ENCODE measurements around the gene RXRG. TPM values are rescaled to one million over a fixed set of nuclear protein-coding genes. Genes with fewer than 3 reads are reported as not detected.

Gene RXRG
- total and polyA plus RNA-seq, 7 donors: 2.8 to 45.9 (median 12.8) TPM

- ATAC-seq: no peak
- H3K4me3 ChIP-seq: no peak overlapping the region
- peaks cover 13% of the 10 kb centered on the region for H3K4me1 ChIP-seq
- H3K27me3 ChIP-seq (ENCODE audit: insufficient read depth in 3 of 3, low read length in 2 of 3): peaks cover 3 to 82% (median 20%) of the 10 kb centered on the region in 3 donors
- no peaks in the 10 kb centered on the region for H3K36me3 ChIP-seq (ENCODE audit: insufficient read depth in 1 of 2, low read depth in 1 of 2)
- TF ChIP-seq CTCF (IDR thresholded peaks at IDR 0.05): no peak
- no peaks in the 10 kb centered on the region for H3K9me3 ChIP-seq
- 54 to 71% (median 58%) methylated on average over 22 of the region's 22 CpGs for whole genome bisulfite sequencing, 3 donors
- no peak for DNase-seq
- intact Hi-C loops (cut with DNase I): no loop called here
- no peak overlapping the region for H3K27ac ChIP-seq
These were observed 90.2 kb downstream of the RXRG start for GRCh38 chr1:165354739-165355138.

- H3K9me3 ChIP-seq: no peaks in the 10 kb centered on the region
- no peaks in the 10 kb centered on the region for H3K36me3 ChIP-seq (ENCODE audit: insufficient read depth in 1 of 2, low read depth in 1 of 2)
- ATAC-seq: no peak
- no peak for DNase-seq
- intact Hi-C loops (cut with DNase I): no loop called here
- no peak for TF ChIP-seq CTCF (IDR thresholded peaks at IDR 0.05)
- peaks cover 3 to 89% (median 20%) of the 10 kb centered on the region in 3 donors for H3K27me3 ChIP-seq (ENCODE audit: insufficient read depth in 3 of 3, low read length in 2 of 3)
- H3K4me1 ChIP-seq: peaks cover 13% of the 10 kb centered on the region
- H3K27ac ChIP-seq: no peak overlapping the region
- 46 to 53% (median 52%) methylated on average over 52 of the region's 52 CpGs for WGBS, 3 donors
- no peak overlapping the region for H3K4me3 ChIP-seq
These were observed 90.9 kb downstream of the RXRG start for GRCh38 chr1:165353731-165354671.

- no peaks in the 10 kb centered on the region for H3K9me3 ChIP-seq
- TF ChIP-seq CTCF (IDR thresholded peaks at IDR 0.05): no peak
- H3K4me3 ChIP-seq: peak overlapping the region; percentile 19
- intact Hi-C loops (cut with DNase I): no loop called here
- H3K36me3 ChIP-seq (ENCODE audit: insufficient read depth in 1 of 2, low read depth in 1 of 2): no peaks in the 10 kb centered on the region
- H3K27me3 ChIP-seq (ENCODE audit: insufficient read depth in 3 of 3, low read length in 2 of 3): peaks cover 0 to 95% (median 20%) of the 10 kb centered on the region in 3 donors
- DNase-seq: no peak
- no peak overlapping the region for H3K27ac ChIP-seq
- WGBS, 3 donors: 28 to 46% (median 35%) methylated on average over 58 to 59 of the region's 59 CpGs
- peaks cover 13% of the 10 kb centered on the region for H3K4me1 ChIP-seq
- no peak for ATAC-seq
These were observed 92.3 kb downstream of the RXRG start for GRCh38 chr1:165352442-165353293.

- peaks cover 0 to 92% (median 20%) of the 10 kb centered on the region in 3 donors for H3K27me3 ChIP-seq (ENCODE audit: insufficient read depth in 3 of 3, low read length in 2 of 3)
- ATAC-seq: no peak
- WGBS, 3 donors: 43 to 56% (median 45%) methylated on average over 20 of the region's 20 CpGs
These were observed 93.0 kb downstream of the RXRG start for GRCh38 chr1:165351863-165352441.

More at GRCh38 chr1:165351863-165352441, 93.0 kb downstream of the RXRG start:
- peaks cover 13% of the 10 kb centered on the region for H3K4me1 ChIP-seq
- peak overlapping the region; percentile 19 for H3K4me3 ChIP-seq
- no peak overlapping the region for H3K27ac ChIP-seq
- no peak for TF ChIP-seq CTCF (IDR thresholded peaks at IDR 0.05)
- DNase-seq: no peak
- intact Hi-C loops (cut with DNase I): no loop called here
- H3K9me3 ChIP-seq: no peaks in the 10 kb centered on the region
- H3K36me3 ChIP-seq (ENCODE audit: insufficient read depth in 1 of 2, low read depth in 1 of 2): no peaks in the 10 kb centered on the region

Other genes starting within 250 kb of the RXRG start
- gene LMX1A, start 88.4 kb downstream of the RXRG start, total RNA-seq: under 1 TPM in 2 of 4 donors, not detected in 2; 0.25 to 0.36 TPM
- gene LMX1A, start 88.4 kb downstream of the RXRG start, polyA plus RNA-seq: under 1 TPM in 2 of 3 donors, not detected in 1; 0.04 to 0.07 TPM
- gene LRRC52, start 98.9 kb upstream of the RXRG start, total RNA-seq: not detected
- gene LRRC52, start 98.9 kb upstream of the RXRG start, polyA plus RNA-seq: 1 to 10 TPM in 1 of 3 donors, under 1 TPM in 2; 0.08 to 1.2 (median 0.08) TPM
- gene MGST3, start 186.1 kb upstream of the RXRG start, total RNA-seq: 100 to 1,000 TPM; 223 to 318 (median 258) TPM
- 100 to 1,000 TPM; 177 to 329 (median 233) TPM for gene MGST3, start 186.1 kb upstream of the RXRG start, polyA plus RNA-seq